Mucosa of rectum (tissue), 2 donors: ENCODE data around the gene NEGR1.

Experiments used
- H3K27ac ChIP-seq, 2 donors: one replicate each; pipeline ENCODE4 v1.7.0; 2013; ENCODE audit warnings: inconsistent platforms in 2 of 2, low read depth in 2 of 2, low read length in 2 of 2
- H3K27me3 ChIP-seq, 2 donors: one replicate each; pipeline ENCODE4 v1.7.0; 2013; ENCODE audit warnings: low read length in 2 of 2; ENCODE audit not compliant: control insufficient read depth in 2 of 2, insufficient read depth in 2 of 2
- H3K36me3 ChIP-seq, 2 donors: one replicate each; pipeline ENCODE4 v1.7.0; 2013; ENCODE audit warnings: low read length in 2 of 2; ENCODE audit not compliant: control insufficient read depth in 2 of 2, insufficient read depth in 2 of 2
- H3K4me1 ChIP-seq, 2 donors: one replicate each; pipeline ENCODE4 v1.7.0; 2013; ENCODE audit warnings: low read length in 2 of 2, mild to moderate bottlenecking in 1 of 2; ENCODE audit not compliant: control insufficient read depth in 2 of 2, insufficient read depth in 2 of 2
- H3K4me3 ChIP-seq, 2 donors: one replicate each; pipeline ENCODE4 v1.7.0; 2013; ENCODE audit warnings: low read length in 2 of 2
- H3K9ac ChIP-seq, 2 donors: one replicate each; pipeline ENCODE4 v1.7.0; 2013; ENCODE audit warnings: low read length in 2 of 2, low read depth in 1 of 2, mild to moderate bottlenecking in 1 of 2
- H3K9me3 ChIP-seq, 2 donors: one replicate each; pipeline ENCODE4 v1.7.0; 2013; ENCODE audit warnings: low read length in 2 of 2; ENCODE audit not compliant: control insufficient read depth in 2 of 2
- donor health status: healthy.
- donor health status: Normal muscosa, but diverticular disease.

NEGR1 gene

DNA sequence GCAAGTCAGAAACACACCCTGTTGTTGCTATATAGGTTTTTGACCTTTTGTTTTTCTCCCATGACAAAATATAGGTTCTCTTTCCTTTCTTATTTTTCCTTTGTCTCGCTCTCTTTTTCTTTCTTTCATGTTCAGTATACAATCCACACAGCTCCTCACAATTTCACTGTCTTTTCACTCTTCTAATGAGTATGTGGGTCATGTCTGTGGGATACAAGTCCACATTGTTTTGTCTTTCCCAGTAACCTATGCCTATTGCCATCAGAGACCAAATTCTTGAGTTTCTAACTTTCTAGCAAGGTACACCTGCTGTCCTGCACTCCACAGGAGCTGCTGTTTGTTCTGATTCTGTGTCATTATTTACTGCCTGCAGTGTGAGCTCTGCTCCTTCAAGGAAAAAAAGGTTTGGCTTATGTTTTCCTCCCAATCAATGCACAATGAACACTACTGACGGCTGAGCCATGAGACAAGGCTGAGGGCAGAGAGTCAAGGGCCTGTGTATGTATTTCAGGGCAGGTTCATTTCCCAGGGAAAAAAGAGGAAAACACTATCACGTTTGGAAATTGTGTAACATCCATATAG is 453.8 kb downstream of the NEGR1 start:
- Histone ChIP-seq H3K27ac (no peak overlapping the region), H3K4me1 (peaks cover 0 to 2% of the 10 kb centered on the region in 2 donors), H3K36me3 (no peaks in the 10 kb centered on the region), H3K4me3 (no peak overlapping the region), H3K27me3 (no peaks in the 10 kb centered on the region), H3K9ac (no peak overlapping the region), H3K9me3 (no peaks in the 10 kb centered on the region)

DNA sequence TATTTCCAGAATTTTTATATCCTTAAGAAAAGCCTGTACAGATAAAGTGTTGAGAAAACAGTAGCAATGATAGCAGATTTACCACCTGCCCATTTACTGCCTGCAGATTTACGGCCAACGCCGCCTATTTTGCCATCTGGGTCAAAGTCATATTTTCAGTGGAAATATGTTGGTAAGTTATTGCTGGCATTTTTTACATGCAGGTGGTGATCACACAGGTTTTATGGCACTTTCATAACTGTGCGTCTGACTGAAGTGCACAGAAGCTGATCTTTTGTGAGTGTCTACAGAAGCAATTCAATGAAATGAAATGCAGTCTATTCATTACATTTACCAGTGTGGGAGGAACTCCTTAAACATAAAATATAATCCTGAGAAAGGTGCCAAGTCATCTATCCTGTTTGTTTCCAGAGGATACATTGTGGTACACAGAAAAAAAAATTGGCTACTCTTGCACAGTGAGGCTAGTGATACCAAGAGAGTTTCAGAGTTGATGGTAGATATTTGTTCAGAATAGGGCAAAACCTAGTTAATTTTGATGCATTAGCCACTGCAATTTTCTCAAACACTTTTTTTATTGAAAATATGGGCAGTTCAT is 458.5 kb downstream of the NEGR1 start:
- Histone ChIP-seq H3K36me3 (no peaks in the 10 kb centered on the region), H3K4me3 (no peak overlapping the region), H3K9me3 (no peaks in the 10 kb centered on the region), H3K4me1 (peaks cover 0 to 2% of the 10 kb centered on the region in 2 donors), H3K27ac (no peak overlapping the region), H3K9ac (no peak overlapping the region), H3K27me3 (no peaks in the 10 kb centered on the region)

DNA sequence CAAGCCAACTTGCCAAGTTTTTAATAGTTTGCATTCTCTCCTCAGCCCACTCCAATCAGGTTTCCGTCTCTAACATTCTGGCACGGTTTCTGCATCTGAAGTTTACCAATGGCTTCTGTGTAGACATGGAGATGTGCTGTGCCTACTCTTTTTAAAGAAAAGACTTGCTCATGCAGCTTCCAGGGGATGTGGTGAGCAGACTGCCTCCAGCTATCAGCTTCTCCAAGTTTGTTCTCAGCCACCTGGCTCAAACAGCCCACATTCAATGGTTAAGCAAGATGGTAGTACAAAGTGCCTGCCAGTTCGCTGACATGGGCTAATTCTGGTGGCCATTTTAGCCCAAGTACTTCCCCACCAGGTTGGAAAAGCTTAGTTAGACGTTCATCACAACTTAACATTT is 465.3 kb downstream of the NEGR1 start:
- H3K4me3 ChIP-seq = no peak overlapping the region
- H3K9ac ChIP-seq = no peak overlapping the region
- no peaks in the 10 kb centered on the region for H3K36me3 ChIP-seq
- no peaks in the 10 kb centered on the region for H3K4me1 ChIP-seq
- no peaks in the 10 kb centered on the region for H3K27me3 ChIP-seq
- no peak overlapping the region for H3K27ac ChIP-seq
- no peaks in the 10 kb centered on the region for H3K9me3 ChIP-seq

DNA sequence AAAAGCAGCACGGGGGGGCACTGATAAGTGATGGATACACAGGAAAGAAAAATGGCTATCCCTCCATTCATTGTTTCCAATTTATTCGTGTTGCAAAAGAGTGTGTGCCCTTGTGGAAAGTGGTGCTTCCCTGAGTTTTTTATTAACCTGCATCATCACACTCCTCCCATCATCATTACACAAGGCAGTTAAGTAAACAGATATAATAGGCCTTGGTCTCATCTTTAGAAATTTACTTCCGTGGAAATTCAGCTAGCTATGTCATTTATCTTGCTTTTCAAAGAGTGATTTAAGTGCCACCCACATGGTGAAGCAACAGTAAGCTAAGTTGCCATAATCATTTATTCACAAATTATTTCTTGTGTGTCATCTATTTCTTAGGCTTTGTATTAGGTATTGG is 473.3 kb downstream of the NEGR1 start:
- no peak overlapping the region for H3K27ac ChIP-seq
- no peaks in the 10 kb centered on the region for H3K36me3 ChIP-seq
- no peaks in the 10 kb centered on the region for H3K4me1 ChIP-seq
- no peaks in the 10 kb centered on the region for H3K9me3 ChIP-seq
- H3K9ac ChIP-seq = no peak overlapping the region
- H3K4me3 ChIP-seq = no peak overlapping the region
- H3K27me3 ChIP-seq = no peaks in the 10 kb centered on the region

DNA sequence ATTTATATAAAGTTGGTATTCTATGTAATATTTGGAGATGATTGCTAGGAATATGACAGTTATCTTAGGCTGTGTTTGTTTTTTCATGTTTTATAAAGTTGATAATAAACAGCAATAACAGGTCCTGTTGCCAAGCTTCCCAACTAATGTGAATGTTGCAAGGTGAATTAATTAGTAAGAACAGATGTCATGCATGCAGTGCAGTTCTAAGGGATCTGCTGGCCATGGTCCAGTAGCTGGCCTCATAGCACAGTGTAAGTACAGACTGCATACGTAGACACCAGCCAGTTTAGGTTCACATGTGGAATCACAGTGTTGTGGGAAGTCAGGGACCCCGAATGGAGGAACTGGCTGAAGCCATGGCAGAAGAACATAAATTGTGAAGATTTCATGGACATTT is 478.2 kb downstream of the NEGR1 start:
- Histone ChIP-seq H3K9ac (no peak overlapping the region), H3K27me3 (no peaks in the 10 kb centered on the region), H3K4me3 (no peak overlapping the region), H3K9me3 (no peaks in the 10 kb centered on the region), H3K27ac (no peak overlapping the region), H3K4me1 (no peaks in the 10 kb centered on the region), H3K36me3 (no peaks in the 10 kb centered on the region)

DNA sequence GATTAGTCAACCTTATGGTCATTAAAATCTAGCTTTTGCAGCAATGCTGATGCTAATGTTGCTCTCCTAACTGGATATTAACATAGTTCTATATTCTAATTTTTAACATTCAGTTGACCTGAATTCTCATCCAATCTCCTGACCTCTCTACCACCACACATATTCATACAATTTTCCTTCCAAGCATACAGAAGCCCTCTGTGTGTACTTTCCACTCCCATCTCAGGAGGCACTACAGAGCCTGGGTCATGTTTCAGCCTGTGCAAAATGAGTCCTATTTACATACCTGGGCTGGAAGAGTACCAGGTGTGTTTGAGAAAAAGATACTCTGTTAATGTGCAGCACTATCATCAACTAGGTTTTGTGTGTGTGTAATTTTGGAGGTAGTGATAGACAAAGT is 486.3 kb downstream of the NEGR1 start:
- H3K9ac ChIP-seq = no peak overlapping the region
- H3K27me3 ChIP-seq = no peaks in the 10 kb centered on the region
- no peaks in the 10 kb centered on the region for H3K36me3 ChIP-seq
- H3K27ac ChIP-seq = no peak overlapping the region
- no peaks in the 10 kb centered on the region for H3K4me1 ChIP-seq
- H3K9me3 ChIP-seq = no peaks in the 10 kb centered on the region
- no peak overlapping the region for H3K4me3 ChIP-seq

DNA sequence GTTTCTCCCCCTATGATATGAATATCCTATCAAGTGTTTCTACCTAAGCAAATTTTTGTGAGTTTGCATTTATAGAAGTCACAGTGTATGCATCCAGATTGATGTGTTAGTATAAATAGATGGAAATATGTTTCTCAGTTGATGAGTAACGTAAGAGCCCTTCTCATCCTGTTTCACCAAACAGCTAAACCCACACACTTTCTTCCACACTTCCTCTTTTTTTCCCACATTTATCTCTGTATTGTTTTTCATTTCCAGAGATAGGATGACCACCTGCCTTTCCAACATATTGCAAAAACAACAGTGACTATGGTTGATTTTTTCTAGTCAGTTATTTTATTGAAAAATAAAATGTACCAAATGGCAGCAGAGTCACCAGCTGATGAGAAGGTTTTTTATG is 490.1 kb downstream of the NEGR1 start:
- Histone ChIP-seq H3K4me1 (no peaks in the 10 kb centered on the region), H3K4me3 (no peak overlapping the region), H3K27me3 (no peaks in the 10 kb centered on the region), H3K9ac (no peak overlapping the region), H3K9me3 (no peaks in the 10 kb centered on the region), H3K27ac (no peak overlapping the region), H3K36me3 (no peaks in the 10 kb centered on the region)

DNA sequence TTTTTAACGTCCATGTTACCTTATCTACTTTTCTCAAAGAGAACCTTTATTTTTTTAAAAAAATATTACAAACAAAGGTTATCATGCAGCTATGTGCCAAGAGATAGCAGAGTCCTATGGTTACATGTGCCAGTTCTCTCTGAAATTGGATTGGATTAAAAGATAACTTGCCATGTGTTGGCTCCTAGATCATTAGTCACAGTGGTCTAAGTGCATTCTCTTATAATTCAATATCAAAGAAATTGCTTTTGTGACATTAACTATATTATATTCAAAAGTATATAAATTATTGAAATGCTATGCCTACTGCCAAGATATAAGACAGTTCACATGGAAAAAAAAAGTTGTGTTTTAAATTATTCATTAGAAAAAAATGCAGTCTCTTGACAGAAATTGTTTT is 494.2 kb downstream of the NEGR1 start:
- Histone ChIP-seq H3K9me3 (no peaks in the 10 kb centered on the region), H3K4me1 (no peaks in the 10 kb centered on the region), H3K36me3 (no peaks in the 10 kb centered on the region), H3K9ac (no peak overlapping the region), H3K27me3 (no peaks in the 10 kb centered on the region), H3K27ac (no peak overlapping the region), H3K4me3 (no peak overlapping the region)

DNA sequence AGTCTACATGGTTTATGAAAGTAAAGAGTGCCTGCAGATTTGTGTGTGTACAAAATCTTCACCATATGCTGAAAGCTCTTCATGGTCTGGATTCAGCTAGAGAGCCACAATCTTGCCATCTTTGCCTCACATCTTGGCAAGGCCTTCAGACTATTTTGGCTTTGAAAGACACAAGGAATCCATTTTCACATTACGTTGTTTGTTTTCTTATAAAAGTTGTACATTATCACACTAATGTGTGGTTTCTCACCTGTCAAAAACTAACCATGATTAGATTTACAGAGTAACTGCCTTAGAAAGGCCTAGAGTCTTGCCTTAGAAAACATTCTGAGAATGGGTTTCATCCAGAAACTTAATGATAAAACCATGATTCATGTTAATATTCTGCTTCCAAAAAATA is 494.6 kb downstream of the NEGR1 start:
- no peaks in the 10 kb centered on the region for H3K36me3 ChIP-seq
- H3K9me3 ChIP-seq = no peaks in the 10 kb centered on the region
- no peak overlapping the region for H3K4me3 ChIP-seq
- no peaks in the 10 kb centered on the region for H3K27me3 ChIP-seq
- no peaks in the 10 kb centered on the region for H3K4me1 ChIP-seq
- H3K27ac ChIP-seq = no peak overlapping the region
- no peak overlapping the region for H3K9ac ChIP-seq

DNA sequence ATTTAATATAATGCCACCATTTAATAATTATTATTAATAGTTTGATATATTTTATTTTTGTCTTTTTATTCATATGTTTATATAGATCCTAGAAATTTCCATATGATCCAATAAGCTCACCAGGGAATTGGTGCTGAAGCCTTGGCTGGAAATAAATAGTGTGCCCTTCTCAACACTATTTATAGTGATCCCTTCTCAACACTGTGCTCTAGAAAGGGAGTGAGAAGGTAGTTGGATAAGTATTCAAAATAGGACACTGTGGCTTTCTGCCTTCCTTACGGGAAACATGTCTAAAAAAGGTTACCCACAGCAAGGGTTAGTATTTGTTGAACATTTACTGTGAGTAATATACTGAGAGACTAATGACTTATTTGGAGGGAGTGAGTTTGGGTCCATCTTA is 496.1 kb downstream of the NEGR1 start:
- Histone ChIP-seq H3K4me1 (no peaks in the 10 kb centered on the region), H3K27me3 (no peaks in the 10 kb centered on the region), H3K27ac (no peak overlapping the region), H3K9ac (no peak overlapping the region), H3K4me3 (no peak overlapping the region), H3K36me3 (no peaks in the 10 kb centered on the region), H3K9me3 (no peaks in the 10 kb centered on the region)

DNA sequence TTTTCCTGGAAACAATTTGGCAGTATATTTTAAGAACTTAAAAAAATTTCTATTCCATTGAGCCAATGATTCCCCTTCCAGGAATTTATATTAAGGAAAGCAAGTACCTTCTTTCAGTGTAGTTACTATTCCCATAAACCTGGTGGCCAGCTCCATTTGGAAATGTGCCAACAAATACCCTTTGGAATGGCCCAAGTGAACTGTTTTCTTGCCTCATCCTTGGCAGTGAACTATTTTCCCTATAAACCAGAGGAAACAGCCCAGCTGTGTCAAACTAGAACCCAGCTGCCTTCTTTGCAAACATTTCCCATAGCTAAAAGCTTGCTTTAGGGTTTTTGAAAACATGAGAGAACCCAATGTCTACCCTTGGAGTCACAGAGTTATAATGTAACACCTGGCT is 496.9 kb downstream of the NEGR1 start:
- no peak overlapping the region for H3K9ac ChIP-seq
- no peaks in the 10 kb centered on the region for H3K9me3 ChIP-seq
- H3K27me3 ChIP-seq = no peaks in the 10 kb centered on the region
- no peak overlapping the region for H3K27ac ChIP-seq
- no peaks in the 10 kb centered on the region for H3K4me1 ChIP-seq
- no peak overlapping the region for H3K4me3 ChIP-seq
- H3K36me3 ChIP-seq = no peaks in the 10 kb centered on the region
